ENCODE measurements around the gene ACSF3. TPM values are rescaled to one million over a fixed set of nuclear protein-coding genes. Genes with fewer than 3 reads are reported as not detected.
"Not testable (repeated sequence)": the region's sequence is repeated elsewhere in the genome, so short reads cannot be mapped to it uniquely, and the experiment has no call there.

The ACSF3 gene
- total RNA-seq, 1 donor from 2014 or later, result 78.0 TPM

DNA sequence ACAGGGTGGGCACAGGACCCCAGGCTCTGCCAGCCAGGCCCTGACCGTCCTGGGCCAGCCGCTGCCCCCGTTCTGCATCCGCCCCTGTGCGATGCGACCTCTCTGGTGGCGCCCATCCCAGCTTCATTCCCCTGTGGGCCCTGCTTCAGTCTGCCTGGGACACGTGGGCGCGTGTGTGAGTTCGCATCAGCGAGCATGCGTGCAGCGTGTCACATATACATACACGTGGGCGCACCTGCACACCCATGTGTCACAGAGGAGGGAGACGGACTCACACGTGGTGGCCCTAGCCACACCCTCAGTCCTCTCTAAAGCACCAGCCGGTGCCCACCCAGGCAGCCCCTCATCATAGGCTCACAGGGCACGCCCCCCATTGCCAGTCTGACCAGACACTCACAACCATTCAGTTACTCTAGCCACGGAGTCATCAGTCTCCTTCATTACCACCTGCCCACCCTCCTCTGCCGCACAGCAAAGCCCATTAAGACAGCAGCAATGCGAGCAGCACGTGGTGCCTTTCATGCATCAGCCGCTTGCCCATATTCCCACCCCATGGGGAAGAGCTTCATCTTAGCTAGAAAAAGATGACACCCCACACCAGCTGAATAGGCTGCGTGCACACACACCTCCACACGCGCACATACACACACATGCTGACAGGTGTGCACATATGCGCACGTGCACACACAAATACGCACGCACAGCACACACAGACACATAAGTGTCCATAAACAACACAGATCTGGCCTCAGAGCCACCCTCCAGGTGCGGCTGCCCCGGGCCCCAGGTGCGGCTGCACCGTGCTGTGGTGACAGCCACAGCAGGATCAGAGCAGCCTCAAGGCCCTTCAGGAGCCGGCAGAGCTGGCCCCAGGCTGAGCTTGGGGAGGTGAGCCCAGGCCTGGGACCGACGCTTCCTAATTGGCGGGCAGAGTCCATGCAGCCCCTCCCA, 68.4 kb downstream of the ACSF3 start:
- POLR2A ChIA-PET, result no interaction called here
- TF ChIP-seq, protein P1, sequence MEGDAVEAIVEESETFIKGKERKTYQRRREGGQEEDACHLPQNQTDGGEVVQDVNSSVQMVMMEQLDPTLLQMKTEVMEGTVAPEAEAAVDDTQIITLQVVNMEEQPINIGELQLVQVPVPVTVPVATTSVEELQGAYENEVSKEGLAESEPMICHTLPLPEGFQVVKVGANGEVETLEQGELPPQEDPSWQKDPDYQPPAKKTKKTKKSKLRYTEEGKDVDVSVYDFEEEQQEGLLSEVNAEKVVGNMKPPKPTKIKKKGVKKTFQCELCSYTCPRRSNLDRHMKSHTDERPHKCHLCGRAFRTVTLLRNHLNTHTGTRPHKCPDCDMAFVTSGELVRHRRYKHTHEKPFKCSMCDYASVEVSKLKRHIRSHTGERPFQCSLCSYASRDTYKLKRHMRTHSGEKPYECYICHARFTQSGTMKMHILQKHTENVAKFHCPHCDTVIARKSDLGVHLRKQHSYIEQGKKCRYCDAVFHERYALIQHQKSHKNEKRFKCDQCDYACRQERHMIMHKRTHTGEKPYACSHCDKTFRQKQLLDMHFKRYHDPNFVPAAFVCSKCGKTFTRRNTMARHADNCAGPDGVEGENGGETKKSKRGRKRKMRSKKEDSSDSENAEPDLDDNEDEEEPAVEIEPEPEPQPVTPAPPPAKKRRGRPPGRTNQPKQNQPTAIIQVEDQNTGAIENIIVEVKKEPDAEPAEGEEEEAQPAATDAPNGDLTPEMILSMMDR (IDR thresholded peaks at IDR 0.05), result no peak
- Mint-ChIP-seq H3K36me3 (ENCODE audit: low read depth) (no peaks in the 10 kb centered on the region), H3K27me3 (peaks cover 3% of the 10 kb centered on the region), H3K4me1 (peaks cover 18% of the 10 kb centered on the region), H3K27ac (no peak overlapping the region), H3K4me3 (peak overlapping the region; percentile 15), H3K9me3 (no peaks in the 10 kb centered on the region)
- CTCF ChIA-PET, result no interaction called here
- DNase-seq (no peak), ATAC-seq (ENCODE audit: low read depth) (no peak)
- intact Hi-C loops (cut with micrococcal nuclease), result no loop called here

DNA sequence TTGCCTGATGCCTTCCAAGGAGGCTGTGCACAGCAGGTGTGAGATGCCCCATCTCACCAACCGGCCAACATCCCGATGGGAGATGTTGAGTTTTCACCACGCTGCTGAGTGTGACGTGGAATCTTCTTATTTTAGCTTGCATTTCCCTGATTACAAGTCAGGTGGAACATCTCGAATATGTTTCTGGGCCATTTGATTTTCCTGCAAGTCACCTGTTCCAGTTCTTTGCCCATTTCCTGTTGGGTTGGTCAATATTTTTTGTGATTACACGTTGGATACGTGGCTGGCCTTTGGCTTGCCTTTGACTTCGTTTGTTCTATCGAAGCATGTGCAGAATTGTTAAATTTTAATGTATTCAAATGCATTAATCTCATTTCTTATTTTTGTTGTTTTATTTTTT, 69.6 kb downstream of the ACSF3 start:
- Mint-ChIP-seq H3K4me1 (peaks cover 23% of the 10 kb centered on the region), H3K27ac (no peak overlapping the region), H3K27me3 (peaks cover 3% of the 10 kb centered on the region), H3K9me3 (no peaks in the 10 kb centered on the region), H3K4me3 (no peak overlapping the region), H3K36me3 (ENCODE audit: low read depth) (no peaks in the 10 kb centered on the region)
- intact Hi-C loops (cut with micrococcal nuclease), result no loop called here
- no peak for DNase-seq
- ChIA-PET CTCF (interaction anchor here (1.1 kb wide), 1 partner anchor 426 kb away, joined by 4 read pairs; no protein-coding TSS in a partner anchor), POLR2A (interaction anchor here (0.7 kb wide), 1 partner anchor 150 kb away, joined by 4 read pairs; no protein-coding TSS in a partner anchor)
- ATAC-seq (ENCODE audit: low read depth), result no peak
- TF ChIP-seq, protein P1 (IDR thresholded peaks at IDR 0.05), result no peak

DNA sequence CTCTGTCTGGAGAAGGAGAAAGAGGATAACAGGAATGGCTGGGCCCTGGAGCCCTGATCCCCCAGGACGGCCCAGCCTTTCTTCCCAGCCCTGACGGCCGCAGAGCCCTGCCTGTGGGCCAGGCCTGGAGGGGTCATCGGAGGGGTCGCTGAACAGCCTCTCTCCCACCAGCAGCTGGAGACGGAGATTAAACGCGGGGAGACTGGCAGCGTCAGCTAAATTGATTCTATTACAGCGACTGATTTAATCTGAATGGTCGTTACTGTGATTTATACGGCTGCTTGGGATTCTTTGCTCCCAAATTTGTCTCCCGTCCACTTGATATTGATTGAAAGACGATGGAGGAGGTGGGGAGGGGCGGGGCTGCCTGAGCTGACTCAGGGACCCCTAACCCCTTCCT, 70.8 kb downstream of the ACSF3 start:
- TF ChIP-seq, protein P1 (IDR thresholded peaks at IDR 0.05), result no peak
- POLR2A ChIA-PET, result interaction anchor here (0.6 kb wide), 1 partner anchor 279 kb away, joined by 5 read pairs; no protein-coding TSS in a partner anchor
- DNase-seq, result no peak
- Mint-ChIP-seq H3K27ac (no peak overlapping the region), H3K4me3 (no peak overlapping the region), H3K4me1 (peaks cover 23% of the 10 kb centered on the region), H3K27me3 (peaks cover 3% of the 10 kb centered on the region), H3K36me3 (ENCODE audit: low read depth) (no peaks in the 10 kb centered on the region), H3K9me3 (no peaks in the 10 kb centered on the region)
- no peak for ATAC-seq (ENCODE audit: low read depth)
- intact Hi-C loops (cut with micrococcal nuclease), result no loop called here
- CTCF ChIA-PET, result interaction anchor here (1.0 to 1.1 kb wide), 2 partner anchors 427 kb away, joined by 3 to 4 read pairs; no protein-coding TSS in a partner anchor

DNA sequence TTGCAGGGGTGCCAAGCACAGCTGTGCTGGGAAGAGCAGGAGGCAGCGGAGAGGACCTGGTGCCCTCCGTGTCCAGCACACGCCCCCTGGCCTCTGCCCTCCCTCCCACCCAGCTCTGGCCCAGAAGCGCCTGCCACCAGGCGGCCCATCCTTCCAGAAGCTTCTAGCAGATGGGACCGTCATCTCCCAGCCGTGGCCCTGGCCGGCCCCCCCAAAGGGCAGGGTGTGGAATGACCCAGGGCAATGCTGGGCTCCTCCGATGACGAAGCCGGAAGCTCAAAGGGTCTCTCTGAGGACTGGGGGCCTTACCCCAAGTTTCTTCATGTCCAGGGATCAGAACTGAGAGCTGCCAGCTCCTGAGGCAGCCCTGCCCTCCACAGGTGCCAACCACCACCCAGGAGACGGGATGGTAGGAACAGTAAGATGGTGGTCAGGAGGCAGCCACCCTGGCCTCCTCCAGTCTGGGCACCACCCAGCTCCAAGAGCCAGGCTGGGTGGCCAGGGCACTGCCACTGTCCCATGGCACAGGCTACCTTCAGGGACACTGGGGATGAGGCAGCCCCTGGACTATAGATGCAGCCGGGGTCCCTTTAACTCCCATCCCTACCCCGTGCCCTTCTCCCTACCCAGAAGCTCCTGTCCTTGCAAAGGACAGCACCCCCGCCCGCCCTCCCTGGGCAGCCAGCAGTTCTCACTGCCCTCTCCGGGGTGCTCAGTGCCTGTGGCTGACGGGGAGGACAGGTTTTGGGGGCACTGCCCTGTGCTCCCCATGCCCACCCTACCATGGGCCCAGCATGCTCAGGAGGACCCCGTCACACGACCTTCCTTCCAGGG, 71.4 kb downstream of the ACSF3 start:
- intact Hi-C loops (cut with micrococcal nuclease), result no loop called here
- Mint-ChIP-seq H3K27ac (no peak overlapping the region), H3K4me1 (peaks cover 23% of the 10 kb centered on the region), H3K36me3 (ENCODE audit: low read depth) (no peaks in the 10 kb centered on the region), H3K4me3 (no peak overlapping the region), H3K27me3 (peaks cover 3% of the 10 kb centered on the region), H3K9me3 (no peaks in the 10 kb centered on the region)
- no peak for ATAC-seq (ENCODE audit: low read depth)
- CTCF ChIA-PET, result interaction anchor here (1.0 kb wide), 1 partner anchor 428 kb away, joined by 3 read pairs; no protein-coding TSS in a partner anchor
- POLR2A ChIA-PET, result interaction anchor here (0.6 kb wide), 1 partner anchor 279 kb away, joined by 5 read pairs; no protein-coding TSS in a partner anchor
- TF ChIP-seq, protein P1 (IDR thresholded peaks at IDR 0.05), result no peak
- DNase-seq, result no peak

DNA sequence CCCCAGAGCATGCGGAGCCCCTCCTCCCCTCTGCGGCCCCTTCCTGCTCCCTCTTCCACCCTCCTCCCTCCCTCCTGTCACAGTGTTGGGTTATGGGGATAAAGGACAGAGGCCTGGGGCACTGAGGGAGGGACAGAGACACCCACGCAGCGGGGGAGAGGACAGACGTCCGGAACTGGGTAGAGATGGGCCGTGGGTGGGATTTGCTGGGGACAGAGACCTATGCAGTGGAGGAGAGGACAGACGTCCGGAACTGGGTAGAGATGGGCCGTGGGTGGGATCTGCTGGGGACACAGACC, 72.0 kb downstream of the ACSF3 start:
- H3K9me3 Mint-ChIP-seq; H3K27me3 Mint-ChIP-seq; intact Hi-C loops (cut with micrococcal nuclease); H3K36me3 Mint-ChIP-seq (ENCODE audit: low read depth); H3K4me3 Mint-ChIP-seq; POLR2A ChIA-PET; H3K27ac Mint-ChIP-seq; DNase-seq; ATAC-seq (ENCODE audit: low read depth): not testable (repeated sequence)
- H3K4me1 Mint-ChIP-seq, result peaks cover 27% of the 10 kb centered on the region
- CTCF ChIA-PET, result interaction anchor here (1.0 kb wide), 1 partner anchor 428 kb away, joined by 3 read pairs; no protein-coding TSS in a partner anchor

Data from activated B cell treated with CpG ODN at 0.5 μM for 24 hours (primary cell).